A673 (cell line): ENCODE data around the gene PML. TPM values are rescaled to one million over a fixed set of nuclear protein-coding genes. Genes with fewer than 3 reads are reported as not detected.
A peak's percentile ranks its signal among the peaks of the same experiment; 100 is the strongest.
"Not testable (repeated sequence)": the region's sequence is repeated elsewhere in the genome, so short reads cannot be mapped to it uniquely, and the experiment has no call there.

Source experiments
- BruUV-seq: library from RNA; stranded (reverse); fragments of 400-500 nt; replicated peaks from 2 replicates; lab custom pipeline; 2021; lab: Mats Ljungman, UMichigan
- CTCF ChIA-PET: fragments of 300-600 bp; sonication (Branson Sonifier 250); formaldehyde crosslinking; loops from one replicate; lab custom pipeline; 2022; ENCODE audit warnings: antibody characterized with exemption; lab: Charles Lee
- POLR2A ChIA-PET: fragments of 300-600 bp; sonication (Branson Sonifier 250); formaldehyde crosslinking; loops from one replicate; lab custom pipeline; 2022; ENCODE audit warnings: antibody characterized with exemption; ENCODE audit not compliant: low non-redundant PET; lab: Charles Lee
- DNase-seq: peaks from one replicate; pipeline ENCODE4 v3.0.0-alpha.2; 2015; ENCODE audit warnings: low spot score
- H3K27ac ChIP-seq: fragments of 200-600 bp; sonication (generic); 2 replicates; pipeline ENCODE4 v1.5.1; 2016; ENCODE audit warnings: mixed run types, low read depth, mild to moderate bottlenecking, mixed read lengths, antibody characterized with exemption, low read length; ENCODE audit not compliant: poor library complexity, severe bottlenecking
- H3K27me3 ChIP-seq: fragments of 200-600 bp; sonication (generic); replicated peaks from 2 replicates; pipeline ENCODE4 v1.6.1; 2017; ENCODE audit warnings: mixed run types, low read depth, mild to moderate bottlenecking, mixed read lengths, antibody characterized with exemption, low read length; ENCODE audit not compliant: insufficient read depth, poor library complexity
- H3K36me3 ChIP-seq: fragments of 200-600 bp; sonication (generic); 2 replicates; pipeline ENCODE4 v1.6.1; 2016; ENCODE audit warnings: mixed run types, mild to moderate bottlenecking, mixed read lengths, antibody characterized with exemption, low read length; ENCODE audit not compliant: insufficient read depth, poor library complexity, severe bottlenecking
- H3K4me1 ChIP-seq: fragments of 200-600 bp; sonication (generic); 2 replicates; pipeline ENCODE4 v1.6.1; 2017; ENCODE audit warnings: mixed run types, mild to moderate bottlenecking, mixed read lengths, antibody characterized with exemption, low read length; ENCODE audit not compliant: insufficient read depth, poor library complexity, severe bottlenecking
- H3K4me3 ChIP-seq: fragments of 200-600 bp; sonication (generic); 2 replicates; pipeline ENCODE4 v1.5.1; 2016; ENCODE audit warnings: low read depth, mixed run types, mild to moderate bottlenecking, mixed read lengths, low read length; ENCODE audit not compliant: poor library complexity, severe bottlenecking
- H3K9me3 ChIP-seq: fragments of 200-600 bp; sonication (generic); 2 replicates; pipeline ENCODE4 v1.6.1; 2016; ENCODE audit warnings: mixed run types, low read depth, mild to moderate bottlenecking, mixed read lengths, antibody characterized with exemption, low read length; ENCODE audit not compliant: poor library complexity, severe bottlenecking
- CTCF ChIP-seq: fragments of 300-800, 200-600 bp; sonication (generic); conservative IDR thresholded peaks from 2 replicates; pipeline ENCODE4 v1.5.1; 2017; ENCODE audit warnings: low read depth, mild to moderate bottlenecking, antibody characterized with exemption, low read length, moderate library complexity, mixed read lengths
- intact Hi-C: fragments of 100-400 bp; cut with micrococcal nuclease; formaldehyde crosslinking; loops from one replicate; pipeline ENCODE4 v1.10.0; 2022; ENCODE audit not compliant: unreplicated experiment
- total RNA-seq: library from RNA; stranded (reverse); gene quantifications from 2 replicates; pipeline ENCODE4 v1.2.3, GENCODE V29; 2021

PML gene
- total RNA-seq, 1 experiment from 2014 or later, result 40.0 TPM

- TF ChIP-seq CTCF, result peak; percentile 37
- DNase-seq, H3K27me3 ChIP-seq, H3K36me3 ChIP-seq, POLR2A ChIA-PET, BruUV-seq, intact Hi-C loops, H3K9me3 ChIP-seq, H3K27ac ChIP-seq, H3K4me3 ChIP-seq, H3K4me1 ChIP-seq, CTCF ChIA-PET: not testable (repeated sequence)
These were observed 78.3 kb downstream of the PML start for GRCh38 chr15:74072614-74073337.

GRCh38 chr15:74075781-74076180 lies 81.3 kb downstream of the PML start:
- H3K27me3 ChIP-seq, BruUV-seq, H3K36me3 ChIP-seq, H3K4me1 ChIP-seq, POLR2A ChIA-PET, intact Hi-C loops, H3K27ac ChIP-seq, H3K9me3 ChIP-seq, H3K4me3 ChIP-seq, CTCF ChIA-PET, DNase-seq: not testable (repeated sequence)

GRCh38 chr15:74082450-74082849 lies 87.9 kb downstream of the PML start, which contains the start of gene GOLGA6A:
Gene GOLGA6A, minus strand, starts transcription at chr15:74082550. Its CDS starts 41 bp downstream, at chr15:74082509.
- H3K27me3 ChIP-seq, DNase-seq, H3K9me3 ChIP-seq, BruUV-seq, intact Hi-C loops, H3K27ac ChIP-seq, H3K4me3 ChIP-seq, CTCF ChIA-PET, H3K4me1 ChIP-seq, POLR2A ChIA-PET, H3K36me3 ChIP-seq: not testable (repeated sequence)

GRCh38 chr15:74094567-74094966 lies 100.1 kb downstream of the PML start:
- not testable (repeated sequence) for BruUV-seq

GRCh38 chr15:74095610-74096009 lies 101.1 kb downstream of the PML start:
- H3K4me1 ChIP-seq, H3K27ac ChIP-seq, CTCF ChIA-PET, H3K36me3 ChIP-seq, BruUV-seq, POLR2A ChIA-PET, H3K4me3 ChIP-seq, H3K9me3 ChIP-seq, DNase-seq, intact Hi-C loops, H3K27me3 ChIP-seq: not testable (repeated sequence)

More at GRCh38 chr15:74094567-74094966, 100.1 kb downstream of the PML start:
- H3K4me3 ChIP-seq, intact Hi-C loops, H3K36me3 ChIP-seq, H3K9me3 ChIP-seq, H3K27me3 ChIP-seq, H3K27ac ChIP-seq, DNase-seq, POLR2A ChIA-PET, H3K4me1 ChIP-seq, CTCF ChIA-PET: not testable (repeated sequence)

- BruUV-seq, H3K9me3 ChIP-seq, H3K27ac ChIP-seq, POLR2A ChIA-PET, intact Hi-C loops, H3K27me3 ChIP-seq, CTCF ChIA-PET, H3K4me1 ChIP-seq, H3K36me3 ChIP-seq, DNase-seq, H3K4me3 ChIP-seq: not testable (repeated sequence)
These were observed 102.4 kb downstream of the PML start for GRCh38 chr15:74096753-74097474.
